ENCODE results near the gene BCAS1.

GRCh38 chr20:54044156-54044555 is 26.2 kb downstream of the BCAS1 start:
- TF ChIP-seq GATA3 (IDR thresholded peaks at IDR 0.05; ENCODE audit: low read depth, low read length): no peak
- no peak for TF ChIP-seq GATA2 (IDR thresholded peaks at IDR 0.05; ENCODE audit: low read depth, low read length)

Data from SH-SY5Y (cell line).